Neural progenitor cell (in vitro differentiated cells): Measurements from ENCODE around the gene DEAF1.

Experiments used
- CTCF ChIP-seq: fragments of 200-600 bp; sonication (generic); IDR thresholded peaks from 2 replicates; pipeline ENCODE4 v1.5.1; 2017; ENCODE audit warnings: antibody characterized with exemption, mild to moderate bottlenecking
- EZH2 ChIP-seq: fragments of 200-600 bp; sonication (generic); IDR thresholded peaks from 2 replicates; pipeline ENCODE4 v1.6.1; 2017; ENCODE audit warnings: antibody characterized with exemption, mild to moderate bottlenecking, moderate library complexity

- TF ChIP-seq CTCF: no peak
- TF ChIP-seq EZH2: no peak
Observed at GRCh38 chr11:698493-699115, 3.6 kb upstream of the DEAF1 start.
